ENCODE results near the gene CYP17A1. TPM values are rescaled to one million over a fixed set of nuclear protein-coding genes. Genes with fewer than 3 reads are reported as not detected.

Gene CYP17A1
- total and polyA plus RNA-seq, 2 experiments from 2014 or later = not detected

DNA sequence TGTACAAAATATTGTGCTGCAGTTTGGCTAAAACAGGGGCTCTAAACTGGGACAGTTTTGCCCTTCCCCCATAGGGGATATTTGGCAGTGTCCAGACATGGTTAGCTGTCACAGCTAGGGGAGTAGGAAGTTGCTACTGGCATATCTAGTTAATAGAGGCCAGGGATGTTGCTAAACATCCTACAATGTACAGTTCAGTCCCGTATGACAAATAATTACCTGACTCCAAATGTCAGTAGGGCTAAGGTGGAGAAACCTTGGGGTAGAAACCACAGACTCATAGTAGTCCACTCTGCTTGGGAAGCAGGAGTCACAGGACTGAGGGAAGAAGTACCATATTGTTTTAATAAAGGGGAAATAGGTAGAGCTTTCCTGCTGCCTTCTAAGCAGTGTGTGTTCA lies 53.6 kb downstream of the CYP17A1 start:
- Histone ChIP-seq H3K9me2 (ENCODE audit: insufficient read depth) (no peaks in the 10 kb centered on the region), H4K20me1 (replicated peaks; ENCODE audit: insufficient read depth) (no peaks in the 10 kb centered on the region; the same call in 1 of the 2 replicates), H3K27ac (ENCODE audit: low read depth) (no peak overlapping the region), H3K79me2 (replicated peaks; ENCODE audit: insufficient read depth) (peaks cover 17% of the 10 kb centered on the region), H3K36me3 (ENCODE audit: insufficient read depth) (no peaks in the 10 kb centered on the region), H3K4me3 (no peak overlapping the region), H3K27me3 (ENCODE audit: insufficient read depth) (no peaks in the 10 kb centered on the region), H2AFZ (no peak overlapping the region), H3K4me2 (no peak overlapping the region), H3K4me1 (ENCODE audit: insufficient read depth) (peaks cover 32% of the 10 kb centered on the region), H3F3A (replicated peaks; ENCODE audit: low read depth) (no peaks in the 10 kb centered on the region)
- ATAC-seq (no peak), DNase-seq (ENCODE audit: low spot score) (no peak)
- TF ChIP-seq EZH2phosphoT487 (IDR thresholded peaks at IDR 0.05; ENCODE audit: unreplicated experiment) = no peak
- no peak for TF ChIP-seq NANOG (IDR thresholded peaks at IDR 0.05; ENCODE audit: borderline replicate concordance)
- no peak for TF ChIP-seq POLR2AphosphoS5 (IDR thresholded peaks at IDR 0.05; ENCODE audit: low read depth)
- TF ChIP-seq, protein P1, sequence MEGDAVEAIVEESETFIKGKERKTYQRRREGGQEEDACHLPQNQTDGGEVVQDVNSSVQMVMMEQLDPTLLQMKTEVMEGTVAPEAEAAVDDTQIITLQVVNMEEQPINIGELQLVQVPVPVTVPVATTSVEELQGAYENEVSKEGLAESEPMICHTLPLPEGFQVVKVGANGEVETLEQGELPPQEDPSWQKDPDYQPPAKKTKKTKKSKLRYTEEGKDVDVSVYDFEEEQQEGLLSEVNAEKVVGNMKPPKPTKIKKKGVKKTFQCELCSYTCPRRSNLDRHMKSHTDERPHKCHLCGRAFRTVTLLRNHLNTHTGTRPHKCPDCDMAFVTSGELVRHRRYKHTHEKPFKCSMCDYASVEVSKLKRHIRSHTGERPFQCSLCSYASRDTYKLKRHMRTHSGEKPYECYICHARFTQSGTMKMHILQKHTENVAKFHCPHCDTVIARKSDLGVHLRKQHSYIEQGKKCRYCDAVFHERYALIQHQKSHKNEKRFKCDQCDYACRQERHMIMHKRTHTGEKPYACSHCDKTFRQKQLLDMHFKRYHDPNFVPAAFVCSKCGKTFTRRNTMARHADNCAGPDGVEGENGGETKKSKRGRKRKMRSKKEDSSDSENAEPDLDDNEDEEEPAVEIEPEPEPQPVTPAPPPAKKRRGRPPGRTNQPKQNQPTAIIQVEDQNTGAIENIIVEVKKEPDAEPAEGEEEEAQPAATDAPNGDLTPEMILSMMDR (conservative IDR thresholded peaks at IDR 0.05; ENCODE audit: low read depth in 2 of 2) = no peak
- TF ChIP-seq, protein P2, sequence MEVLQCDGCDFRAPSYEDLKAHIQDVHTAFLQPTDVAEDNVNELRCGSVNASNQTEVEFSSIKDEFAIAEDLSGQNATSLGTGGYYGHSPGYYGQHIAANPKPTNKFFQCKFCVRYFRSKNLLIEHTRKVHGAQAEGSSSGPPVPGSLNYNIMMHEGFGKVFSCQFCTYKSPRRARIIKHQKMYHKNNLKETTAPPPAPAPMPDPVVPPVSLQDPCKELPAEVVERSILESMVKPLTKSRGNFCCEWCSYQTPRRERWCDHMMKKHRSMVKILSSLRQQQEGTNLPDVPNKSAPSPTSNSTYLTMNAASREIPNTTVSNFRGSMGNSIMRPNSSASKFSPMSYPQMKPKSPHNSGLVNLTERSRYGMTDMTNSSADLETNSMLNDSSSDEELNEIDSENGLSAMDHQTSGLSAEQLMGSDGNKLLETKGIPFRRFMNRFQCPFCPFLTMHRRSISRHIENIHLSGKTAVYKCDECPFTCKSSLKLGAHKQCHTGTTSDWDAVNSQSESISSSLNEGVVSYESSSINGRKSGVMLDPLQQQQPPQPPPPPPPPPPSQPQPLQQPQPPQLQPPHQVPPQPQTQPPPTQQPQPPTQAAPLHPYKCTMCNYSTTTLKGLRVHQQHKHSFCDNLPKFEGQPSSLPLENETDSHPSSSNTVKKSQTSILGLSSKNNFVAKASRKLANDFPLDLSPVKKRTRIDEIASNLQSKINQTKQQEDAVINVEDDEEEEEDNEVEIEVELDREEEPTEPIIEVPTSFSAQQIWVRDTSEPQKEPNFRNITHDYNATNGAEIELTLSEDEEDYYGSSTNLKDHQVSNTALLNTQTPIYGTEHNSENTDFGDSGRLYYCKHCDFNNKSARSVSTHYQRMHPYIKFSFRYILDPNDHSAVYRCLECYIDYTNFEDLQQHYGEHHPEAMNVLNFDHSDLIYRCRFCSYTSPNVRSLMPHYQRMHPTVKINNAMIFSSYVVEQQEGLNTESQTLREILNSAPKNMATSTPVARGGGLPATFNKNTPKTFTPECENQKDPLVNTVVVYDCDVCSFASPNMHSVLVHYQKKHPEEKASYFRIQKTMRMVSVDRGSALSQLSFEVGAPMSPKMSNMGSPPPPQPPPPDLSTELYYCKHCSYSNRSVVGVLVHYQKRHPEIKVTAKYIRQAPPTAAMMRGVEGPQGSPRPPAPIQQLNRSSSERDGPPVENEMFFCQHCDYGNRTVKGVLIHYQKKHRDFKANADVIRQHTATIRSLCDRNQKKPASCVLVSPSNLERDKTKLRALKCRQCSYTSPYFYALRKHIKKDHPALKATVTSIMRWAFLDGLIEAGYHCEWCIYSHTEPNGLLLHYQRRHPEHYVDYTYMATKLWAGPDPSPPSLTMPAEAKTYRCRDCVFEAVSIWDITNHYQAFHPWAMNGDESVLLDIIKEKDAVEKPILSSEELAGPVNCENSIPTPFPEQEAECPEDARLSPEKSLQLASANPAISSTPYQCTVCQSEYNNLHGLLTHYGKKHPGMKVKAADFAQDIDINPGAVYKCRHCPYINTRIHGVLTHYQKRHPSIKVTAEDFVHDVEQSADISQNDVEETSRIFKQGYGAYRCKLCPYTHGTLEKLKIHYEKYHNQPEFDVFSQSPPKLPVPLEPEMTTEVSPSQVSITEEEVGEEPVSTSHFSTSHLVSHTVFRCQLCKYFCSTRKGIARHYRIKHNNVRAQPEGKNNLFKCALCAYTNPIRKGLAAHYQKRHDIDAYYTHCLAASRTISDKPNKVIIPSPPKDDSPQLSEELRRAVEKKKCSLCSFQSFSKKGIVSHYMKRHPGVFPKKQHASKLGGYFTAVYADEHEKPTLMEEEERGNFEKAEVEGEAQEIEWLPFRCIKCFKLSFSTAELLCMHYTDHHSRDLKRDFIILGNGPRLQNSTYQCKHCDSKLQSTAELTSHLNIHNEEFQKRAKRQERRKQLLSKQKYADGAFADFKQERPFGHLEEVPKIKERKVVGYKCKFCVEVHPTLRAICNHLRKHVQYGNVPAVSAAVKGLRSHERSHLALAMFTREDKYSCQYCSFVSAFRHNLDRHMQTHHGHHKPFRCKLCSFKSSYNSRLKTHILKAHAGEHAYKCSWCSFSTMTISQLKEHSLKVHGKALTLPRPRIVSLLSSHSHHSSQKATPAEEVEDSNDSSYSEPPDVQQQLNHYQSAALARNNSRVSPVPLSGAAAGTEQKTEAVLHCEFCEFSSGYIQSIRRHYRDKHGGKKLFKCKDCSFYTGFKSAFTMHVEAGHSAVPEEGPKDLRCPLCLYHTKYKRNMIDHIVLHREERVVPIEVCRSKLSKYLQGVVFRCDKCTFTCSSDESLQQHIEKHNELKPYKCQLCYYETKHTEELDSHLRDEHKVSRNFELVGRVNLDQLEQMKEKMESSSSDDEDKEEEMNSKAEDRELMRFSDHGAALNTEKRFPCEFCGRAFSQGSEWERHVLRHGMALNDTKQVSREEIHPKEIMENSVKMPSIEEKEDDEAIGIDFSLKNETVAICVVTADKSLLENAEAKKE (CRISPR knock-in tag; IDR thresholded peaks at IDR 0.05) = no peak
- TF ChIP-seq CREB1 (CRISPR knock-in tag; IDR thresholded peaks at IDR 0.05; ENCODE audit: low read depth) = no peak
- TF ChIP-seq ZNF331 (CRISPR knock-in tag; IDR thresholded peaks at IDR 0.05; ENCODE audit: low read depth) = no peak
- TF ChIP-seq, protein P3, sequence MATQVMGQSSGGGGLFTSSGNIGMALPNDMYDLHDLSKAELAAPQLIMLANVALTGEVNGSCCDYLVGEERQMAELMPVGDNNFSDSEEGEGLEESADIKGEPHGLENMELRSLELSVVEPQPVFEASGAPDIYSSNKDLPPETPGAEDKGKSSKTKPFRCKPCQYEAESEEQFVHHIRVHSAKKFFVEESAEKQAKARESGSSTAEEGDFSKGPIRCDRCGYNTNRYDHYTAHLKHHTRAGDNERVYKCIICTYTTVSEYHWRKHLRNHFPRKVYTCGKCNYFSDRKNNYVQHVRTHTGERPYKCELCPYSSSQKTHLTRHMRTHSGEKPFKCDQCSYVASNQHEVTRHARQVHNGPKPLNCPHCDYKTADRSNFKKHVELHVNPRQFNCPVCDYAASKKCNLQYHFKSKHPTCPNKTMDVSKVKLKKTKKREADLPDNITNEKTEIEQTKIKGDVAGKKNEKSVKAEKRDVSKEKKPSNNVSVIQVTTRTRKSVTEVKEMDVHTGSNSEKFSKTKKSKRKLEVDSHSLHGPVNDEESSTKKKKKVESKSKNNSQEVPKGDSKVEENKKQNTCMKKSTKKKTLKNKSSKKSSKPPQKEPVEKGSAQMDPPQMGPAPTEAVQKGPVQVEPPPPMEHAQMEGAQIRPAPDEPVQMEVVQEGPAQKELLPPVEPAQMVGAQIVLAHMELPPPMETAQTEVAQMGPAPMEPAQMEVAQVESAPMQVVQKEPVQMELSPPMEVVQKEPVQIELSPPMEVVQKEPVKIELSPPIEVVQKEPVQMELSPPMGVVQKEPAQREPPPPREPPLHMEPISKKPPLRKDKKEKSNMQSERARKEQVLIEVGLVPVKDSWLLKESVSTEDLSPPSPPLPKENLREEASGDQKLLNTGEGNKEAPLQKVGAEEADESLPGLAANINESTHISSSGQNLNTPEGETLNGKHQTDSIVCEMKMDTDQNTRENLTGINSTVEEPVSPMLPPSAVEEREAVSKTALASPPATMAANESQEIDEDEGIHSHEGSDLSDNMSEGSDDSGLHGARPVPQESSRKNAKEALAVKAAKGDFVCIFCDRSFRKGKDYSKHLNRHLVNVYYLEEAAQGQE (IDR thresholded peaks at IDR 0.05; ENCODE audit: unreplicated experiment) = no peak
- TF ChIP-seq, protein P4, sequence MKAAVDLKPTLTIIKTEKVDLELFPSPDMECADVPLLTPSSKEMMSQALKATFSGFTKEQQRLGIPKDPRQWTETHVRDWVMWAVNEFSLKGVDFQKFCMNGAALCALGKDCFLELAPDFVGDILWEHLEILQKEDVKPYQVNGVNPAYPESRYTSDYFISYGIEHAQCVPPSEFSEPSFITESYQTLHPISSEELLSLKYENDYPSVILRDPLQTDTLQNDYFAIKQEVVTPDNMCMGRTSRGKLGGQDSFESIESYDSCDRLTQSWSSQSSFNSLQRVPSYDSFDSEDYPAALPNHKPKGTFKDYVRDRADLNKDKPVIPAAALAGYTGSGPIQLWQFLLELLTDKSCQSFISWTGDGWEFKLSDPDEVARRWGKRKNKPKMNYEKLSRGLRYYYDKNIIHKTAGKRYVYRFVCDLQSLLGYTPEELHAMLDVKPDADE (IDR thresholded peaks at IDR 0.05) = no peak
- no peak for TF ChIP-seq JUNB (IDR thresholded peaks at IDR 0.05; ENCODE audit: unreplicated experiment)
- TF ChIP-seq EZH2 (IDR thresholded peaks at IDR 0.05; ENCODE audit: low read depth, unreplicated experiment) = no peak
- no peak for TF ChIP-seq ZNF114 (CRISPR knock-in tag; IDR thresholded peaks at IDR 0.05)
- no peak for TF ChIP-seq STAT1 (IDR thresholded peaks at IDR 0.05; ENCODE audit: unreplicated experiment)
- no peak overlapping the region for H3K27ac Mint-ChIP-seq
- peaks cover 2% of the 10 kb centered on the region; the same call in 1 of the 3 replicates for H3K36me3 Mint-ChIP-seq (ENCODE audit: low read depth)
- no peak overlapping the region for H3K4me3 Mint-ChIP-seq
- no peaks in the 10 kb centered on the region for H3K9me3 Mint-ChIP-seq
- peaks cover 40% of the 10 kb centered on the region for H3K4me1 Mint-ChIP-seq
- H3K27me3 Mint-ChIP-seq (ENCODE audit: insufficient read depth, low read depth, poor library complexity) = no peaks in the 10 kb centered on the region
